NK-92 treated with Interleukin-12 subunit alpha and Interleukin-12 subunit beta, amount 100 ng/mL, for 24 hours (cell line): ENCODE data around the gene THRAP3.
A peak's percentile ranks its signal among the peaks of the same experiment; 100 is the strongest.

Source experiments
- DNase-seq: peaks from one replicate; lab custom pipeline; 2025; lab: John Stamatoyannopoulos, UW

THRAP3 gene

GRCh38 chr1:36301220-36301619, 77.0 kb downstream of the THRAP3 start:
- no peak for DNase-seq

GRCh38 chr1:36303244-36303643, 79.0 kb downstream of the THRAP3 start:
- no peak for DNase-seq

- DNase-seq = no peak
Observed at GRCh38 chr1:36303650-36304360, 79.6 kb downstream of the THRAP3 start.

- no peak for DNase-seq
Observed at GRCh38 chr1:36304521-36304920, 80.3 kb downstream of the THRAP3 start.

- DNase-seq = no peak
Observed at GRCh38 chr1:36304970-36305914, 81.0 kb downstream of the THRAP3 start.

GRCh38 chr1:36305915-36306209, 81.6 kb downstream of the THRAP3 start:
- DNase-seq = no peak

- no peak for DNase-seq
Observed at GRCh38 chr1:36306210-36306901, 82.1 kb downstream of the THRAP3 start, which contains the start of gene SH3D21. Gene SH3D21, plus strand, starts transcription at chr1:36306368. Its CDS starts 53 bp downstream, at chr1:36306421.

GRCh38 chr1:36306902-36307456, 82.7 kb downstream of the THRAP3 start:
- peak; percentile 35 for DNase-seq

GRCh38 chr1:36307601-36308330, 83.5 kb downstream of the THRAP3 start:
- DNase-seq = no peak

GRCh38 chr1:36309397-36309796, 85.2 kb downstream of the THRAP3 start:
- DNase-seq = no peak

GRCh38 chr1:36320291-36320761, 96.1 kb downstream of the THRAP3 start:
- no peak for DNase-seq

- no peak for DNase-seq
Observed at GRCh38 chr1:36320767-36321118, 96.5 kb downstream of the THRAP3 start.

GRCh38 chr1:36321119-36321951, 97.1 kb downstream of the THRAP3 start:
- no peak for DNase-seq

- no peak for DNase-seq
Observed at GRCh38 chr1:36322041-36322785, 98.0 kb downstream of the THRAP3 start.

GRCh38 chr1:36322786-36323635, 98.8 kb downstream of the THRAP3 start:
- no peak for DNase-seq

GRCh38 chr1:36323636-36324352, 99.6 kb downstream of the THRAP3 start, which contains the start of gene EVA1B:
Gene EVA1B, minus strand, starts transcription at chr1:36323645. Its CDS starts 608 bp downstream, at chr1:36323037.
- DNase-seq = no peak

- no peak for DNase-seq
Observed at GRCh38 chr1:36324353-36324703, 100.1 kb downstream of the THRAP3 start.

GRCh38 chr1:36326499-36326898, 102.3 kb downstream of the THRAP3 start:
- DNase-seq = no peak
